GM12801 (cell line): Measurements from ENCODE around the gene TCERG1L.

Experiments
- CTCF ChIP-seq: IDR thresholded peaks from one replicate; pipeline ENCODE4 v1.5.1; 2011; ENCODE audit warnings: control low read depth; ENCODE audit not compliant: insufficient read length; ENCODE audit errors: extremely low read depth

Gene TCERG1L

GRCh38 chr10:131169146-131169545 lies 142.4 kb downstream of the TCERG1L start:
- no peak for TF ChIP-seq CTCF

GRCh38 chr10:131168238-131168875 lies 143.2 kb downstream of the TCERG1L start:
- TF ChIP-seq CTCF: no peak

GRCh38 chr10:131167036-131167860 lies 144.3 kb downstream of the TCERG1L start:
- no peak for TF ChIP-seq CTCF

- no peak for TF ChIP-seq CTCF
Measured at GRCh38 chr10:131166486-131166885, 145.0 kb downstream of the TCERG1L start.

GRCh38 chr10:131165092-131165491 lies 146.4 kb downstream of the TCERG1L start:
- TF ChIP-seq CTCF: no peak

GRCh38 chr10:131162866-131163843 lies 148.4 kb downstream of the TCERG1L start:
- no peak for TF ChIP-seq CTCF

- no peak for TF ChIP-seq CTCF
Measured at GRCh38 chr10:131162211-131162610, 149.3 kb downstream of the TCERG1L start.
